DOHH2 (cell line): Measurements from ENCODE around the gene C8G.

Experiments
- EZH2phosphoT487 ChIP-seq: fragments of 200-600 bp; sonication (generic); IDR thresholded peaks from 2 replicates; pipeline ENCODE4 v1.6.1; 2017; ENCODE audit warnings: borderline replicate concordance, mild to moderate bottlenecking, antibody characterized with exemption, low read length, moderate library complexity, mixed read lengths
- TF ChIP-seq, protein P1 (sequence below): fragments of 200-600 bp; sonication (generic); IDR thresholded peaks from one replicate; pipeline ENCODE4 v1.5.1; 2014; ENCODE audit warnings: antibody characterized with exemption, mild to moderate bottlenecking, low read depth, low read length; ENCODE audit not compliant: poor library complexity, severe bottlenecking

GRCh38 chr9:136979769-136980587 is 34.9 kb downstream of the C8G start:
- TF ChIP-seq, protein P1, sequence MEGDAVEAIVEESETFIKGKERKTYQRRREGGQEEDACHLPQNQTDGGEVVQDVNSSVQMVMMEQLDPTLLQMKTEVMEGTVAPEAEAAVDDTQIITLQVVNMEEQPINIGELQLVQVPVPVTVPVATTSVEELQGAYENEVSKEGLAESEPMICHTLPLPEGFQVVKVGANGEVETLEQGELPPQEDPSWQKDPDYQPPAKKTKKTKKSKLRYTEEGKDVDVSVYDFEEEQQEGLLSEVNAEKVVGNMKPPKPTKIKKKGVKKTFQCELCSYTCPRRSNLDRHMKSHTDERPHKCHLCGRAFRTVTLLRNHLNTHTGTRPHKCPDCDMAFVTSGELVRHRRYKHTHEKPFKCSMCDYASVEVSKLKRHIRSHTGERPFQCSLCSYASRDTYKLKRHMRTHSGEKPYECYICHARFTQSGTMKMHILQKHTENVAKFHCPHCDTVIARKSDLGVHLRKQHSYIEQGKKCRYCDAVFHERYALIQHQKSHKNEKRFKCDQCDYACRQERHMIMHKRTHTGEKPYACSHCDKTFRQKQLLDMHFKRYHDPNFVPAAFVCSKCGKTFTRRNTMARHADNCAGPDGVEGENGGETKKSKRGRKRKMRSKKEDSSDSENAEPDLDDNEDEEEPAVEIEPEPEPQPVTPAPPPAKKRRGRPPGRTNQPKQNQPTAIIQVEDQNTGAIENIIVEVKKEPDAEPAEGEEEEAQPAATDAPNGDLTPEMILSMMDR: no peak
- no peak for TF ChIP-seq EZH2phosphoT487
